HEK293 (cell line): ENCODE data around the gene ZNF664.

Experiments
- CTCF ChIA-PET: fragments of 350-600 bp; formaldehyde crosslinking; extraction: SDS; loops from one replicate; lab custom pipeline; 2021; ENCODE audit warnings: antibody characterized with exemption; lab: Yijun Ruan, JAX
- POLR2A ChIA-PET: fragments of 300-600 bp; formaldehyde crosslinking; extraction: SDS; loops from one replicate; lab custom pipeline; 2020; ENCODE audit warnings: antibody characterized with exemption, inconsistent platforms; lab: Yijun Ruan, JAX
- H3K27ac ChIP-seq: fragments of 200-500 bp; sonication (Bioruptor generic); 2 replicates; pipeline ENCODE4 v1.5.1; 2014; ENCODE audit warnings: low read depth, low read length, control low read depth, inconsistent platforms; ENCODE audit errors: extremely low read depth
- H3K36me3 ChIP-seq, 2 experiments: fragments of 200-500 bp in 1 of 2; sonication (Bioruptor generic) in 1 of 2; 1 replicate in 1 of 2; 2 replicates in 1 of 2; pipeline ENCODE4 v1.5.1; 2014 to 2017; ENCODE audit warnings: inconsistent platforms in 2 of 2, low read length in 2 of 2; ENCODE audit not compliant: control insufficient read depth in 2 of 2, insufficient read depth in 1 of 2
- H3K4me1 ChIP-seq: fragments of 200-500 bp; sonication (Bioruptor generic); 2 replicates; pipeline ENCODE4 v1.5.1; 2014; ENCODE audit warnings: mild to moderate bottlenecking, low read length, inconsistent platforms; ENCODE audit not compliant: control insufficient read depth, insufficient read depth
- H3K4me3 ChIP-seq: 2 replicates; pipeline ENCODE4 v1.5.1; 2011; ENCODE audit warnings: low read depth, mild to moderate bottlenecking, control low read depth, low read length, moderate library complexity
- H3K9me3 ChIP-seq: fragments of 200-500 bp; sonication (Bioruptor generic); 2 replicates; pipeline ENCODE4 v1.5.1; 2014; ENCODE audit warnings: low read depth, low read length, inconsistent platforms; ENCODE audit not compliant: control insufficient read depth, insufficient read depth
- SP2 ChIP-seq: fragments of 450-650 bp; formaldehyde crosslinking; IDR thresholded peaks from 2 replicates; pipeline ENCODE4 v1.5.1; 2016; ENCODE audit warnings: missing biosample characterization, missing genetic modification characterization
- SP7 ChIP-seq: fragments of 450-650 bp; formaldehyde crosslinking; IDR thresholded peaks from 2 replicates; pipeline ENCODE4 v1.5.1; 2016; ENCODE audit warnings: missing biosample characterization, missing genetic modification characterization
- ZBTB1 ChIP-seq: fragments of 450-650 bp; formaldehyde crosslinking; IDR thresholded peaks from 2 replicates; pipeline ENCODE4 v1.5.1; 2016; ENCODE audit warnings: missing biosample characterization, missing genetic modification characterization
- ZBTB17 ChIP-seq: fragments of 450-650 bp; formaldehyde crosslinking; IDR thresholded peaks from 2 replicates; pipeline ENCODE4 v1.5.1; 2016; ENCODE audit warnings: missing biosample characterization, missing genetic modification characterization
- ZBTB21 ChIP-seq: fragments of 450-650 bp; formaldehyde crosslinking; IDR thresholded peaks from 2 replicates; pipeline ENCODE4 v1.5.1; 2017; ENCODE audit warnings: missing biosample characterization, missing genetic modification characterization
- ZBTB8A ChIP-seq: fragments of 450-650 bp; formaldehyde crosslinking; IDR thresholded peaks from 2 replicates; pipeline ENCODE4 v1.5.1; 2016; ENCODE audit warnings: missing biosample characterization, missing genetic modification characterization
- ZNF214 ChIP-seq: fragments of 450-650 bp; formaldehyde crosslinking; IDR thresholded peaks from 2 replicates; pipeline ENCODE4 v1.5.1; 2017; ENCODE audit warnings: missing biosample characterization, mild to moderate bottlenecking, missing genetic modification characterization, borderline replicate concordance
- ZNF324 ChIP-seq: fragments of 450-650 bp; formaldehyde crosslinking; IDR thresholded peaks from 2 replicates; pipeline ENCODE4 v1.5.1; 2016; ENCODE audit warnings: missing biosample characterization, missing genetic modification characterization
- ZNF501 ChIP-seq: fragments of 450-650 bp; formaldehyde crosslinking; IDR thresholded peaks from 2 replicates; pipeline ENCODE4 v1.5.1; 2016; ENCODE audit warnings: missing biosample characterization, missing genetic modification characterization
- ZNF560 ChIP-seq: fragments of 450-650 bp; formaldehyde crosslinking; IDR thresholded peaks from 2 replicates; pipeline ENCODE4 v1.5.1; 2017; ENCODE audit warnings: missing biosample characterization, missing genetic modification characterization, borderline replicate concordance
- ZNF600 ChIP-seq: fragments of 450-650 bp; formaldehyde crosslinking; IDR thresholded peaks from 2 replicates; pipeline ENCODE4 v1.5.1; 2016; ENCODE audit warnings: missing biosample characterization, missing genetic modification characterization
- ZNF658 ChIP-seq: fragments of 450-650 bp; formaldehyde crosslinking; IDR thresholded peaks from 2 replicates; pipeline ENCODE4; 2016; ENCODE audit warnings: missing biosample characterization, missing genetic modification characterization
- TF ChIP-seq, protein P1 (sequence below): fragments of 450-650 bp; formaldehyde crosslinking; IDR thresholded peaks from 2 replicates; pipeline ENCODE4 v1.5.1; 2016; ENCODE audit warnings: missing biosample characterization, missing genetic modification characterization, low read depth
- TF ChIP-seq, protein P2 (sequence below): fragments of 450-650 bp; formaldehyde crosslinking; IDR thresholded peaks from 2 replicates; pipeline ENCODE4 v1.5.1; 2016; ENCODE audit warnings: missing biosample characterization, missing genetic modification characterization
- TF ChIP-seq, protein P3 (sequence below): fragments of 450-650 bp; formaldehyde crosslinking; IDR thresholded peaks from 2 replicates; pipeline ENCODE4 v1.5.1; 2016; ENCODE audit warnings: missing biosample characterization, missing genetic modification characterization
- TF ChIP-seq, protein P4 (sequence below): fragments of 450-650 bp; formaldehyde crosslinking; optimal IDR thresholded peaks from 2 replicates; pipeline ENCODE3; 2016; ENCODE audit warnings: missing biosample characterization, mild to moderate bottlenecking, missing genetic modification characterization
- TF ChIP-seq, protein P5 (sequence below): fragments of 450-650 bp; formaldehyde crosslinking; IDR thresholded peaks from 2 replicates; pipeline ENCODE4 v1.5.1; 2017; ENCODE audit warnings: missing biosample characterization, missing genetic modification characterization
- TF ChIP-seq, protein P6 (sequence below): fragments of 450-650 bp; formaldehyde crosslinking; IDR thresholded peaks from 2 replicates; pipeline ENCODE4 v1.5.1; 2016; ENCODE audit warnings: missing biosample characterization, missing genetic modification characterization

The ZNF664 gene

DNA sequence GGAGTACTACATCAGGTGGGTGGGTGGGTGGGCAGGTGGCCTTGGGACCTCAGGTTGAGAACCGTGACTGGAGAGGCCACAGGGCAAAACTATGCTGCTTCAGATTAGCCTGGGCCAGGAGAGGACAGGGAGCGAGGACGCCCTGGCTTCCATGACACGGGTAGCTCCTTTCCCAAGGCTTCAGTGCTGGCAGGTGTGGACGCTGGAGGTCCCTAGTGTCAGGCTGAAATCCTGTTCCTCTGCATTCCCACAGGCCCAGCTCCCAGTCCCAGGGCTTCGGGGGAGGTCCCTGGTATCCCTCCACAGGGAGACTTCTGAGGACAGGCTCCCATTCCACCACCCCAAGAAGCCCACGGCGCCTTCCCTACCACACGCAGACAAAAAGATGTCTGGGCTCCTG is 32.0 kb upstream of the ZNF664 start:
- Histone ChIP-seq H3K4me3 (no peak overlapping the region), H3K9me3 (no peaks in the 10 kb centered on the region), H3K36me3 (peaks cover 3 to 62% of the 10 kb centered on the region in 2 experiments; a peak in 2 of 3 replicates), H3K4me1 (no peaks in the 10 kb centered on the region), H3K27ac (no peak overlapping the region)
- CTCF ChIA-PET = interaction anchor here (0.5 kb wide), 1 partner anchor 28 kb away, joined by 3 read pairs; no protein-coding TSS in a partner anchor
- POLR2A ChIA-PET = no interaction called here
- TF ChIP-seq, protein P1, sequence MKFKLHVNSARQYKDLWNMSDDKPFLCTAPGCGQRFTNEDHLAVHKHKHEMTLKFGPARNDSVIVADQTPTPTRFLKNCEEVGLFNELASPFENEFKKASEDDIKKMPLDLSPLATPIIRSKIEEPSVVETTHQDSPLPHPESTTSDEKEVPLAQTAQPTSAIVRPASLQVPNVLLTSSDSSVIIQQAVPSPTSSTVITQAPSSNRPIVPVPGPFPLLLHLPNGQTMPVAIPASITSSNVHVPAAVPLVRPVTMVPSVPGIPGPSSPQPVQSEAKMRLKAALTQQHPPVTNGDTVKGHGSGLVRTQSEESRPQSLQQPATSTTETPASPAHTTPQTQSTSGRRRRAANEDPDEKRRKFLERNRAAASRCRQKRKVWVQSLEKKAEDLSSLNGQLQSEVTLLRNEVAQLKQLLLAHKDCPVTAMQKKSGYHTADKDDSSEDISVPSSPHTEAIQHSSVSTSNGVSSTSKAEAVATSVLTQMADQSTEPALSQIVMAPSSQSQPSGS (tag by site-specific recombination) = no peak
- no peak for TF ChIP-seq SP2 (tag by site-specific recombination)
- no peak for TF ChIP-seq ZNF501 (tag by site-specific recombination)
- TF ChIP-seq, protein P2, sequence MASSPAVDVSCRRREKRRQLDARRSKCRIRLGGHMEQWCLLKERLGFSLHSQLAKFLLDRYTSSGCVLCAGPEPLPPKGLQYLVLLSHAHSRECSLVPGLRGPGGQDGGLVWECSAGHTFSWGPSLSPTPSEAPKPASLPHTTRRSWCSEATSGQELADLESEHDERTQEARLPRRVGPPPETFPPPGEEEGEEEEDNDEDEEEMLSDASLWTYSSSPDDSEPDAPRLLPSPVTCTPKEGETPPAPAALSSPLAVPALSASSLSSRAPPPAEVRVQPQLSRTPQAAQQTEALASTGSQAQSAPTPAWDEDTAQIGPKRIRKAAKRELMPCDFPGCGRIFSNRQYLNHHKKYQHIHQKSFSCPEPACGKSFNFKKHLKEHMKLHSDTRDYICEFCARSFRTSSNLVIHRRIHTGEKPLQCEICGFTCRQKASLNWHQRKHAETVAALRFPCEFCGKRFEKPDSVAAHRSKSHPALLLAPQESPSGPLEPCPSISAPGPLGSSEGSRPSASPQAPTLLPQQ (tag by site-specific recombination) = no peak
- TF ChIP-seq ZBTB1 (tag by site-specific recombination) = no peak
- TF ChIP-seq, protein P3, sequence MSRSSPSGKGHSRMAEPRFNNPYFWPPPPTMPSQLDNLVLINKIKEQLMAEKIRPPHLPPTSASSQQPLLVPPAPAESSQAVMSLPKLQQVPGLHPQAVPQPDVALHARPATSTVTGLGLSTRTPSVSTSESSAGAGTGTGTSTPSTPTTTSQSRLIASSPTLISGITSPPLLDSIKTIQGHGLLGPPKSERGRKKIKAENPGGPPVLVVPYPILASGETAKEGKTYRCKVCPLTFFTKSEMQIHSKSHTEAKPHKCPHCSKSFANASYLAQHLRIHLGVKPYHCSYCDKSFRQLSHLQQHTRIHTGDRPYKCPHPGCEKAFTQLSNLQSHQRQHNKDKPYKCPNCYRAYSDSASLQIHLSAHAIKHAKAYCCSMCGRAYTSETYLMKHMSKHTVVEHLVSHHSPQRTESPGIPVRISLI (tag by site-specific recombination) = no peak
- TF ChIP-seq, protein P4, sequence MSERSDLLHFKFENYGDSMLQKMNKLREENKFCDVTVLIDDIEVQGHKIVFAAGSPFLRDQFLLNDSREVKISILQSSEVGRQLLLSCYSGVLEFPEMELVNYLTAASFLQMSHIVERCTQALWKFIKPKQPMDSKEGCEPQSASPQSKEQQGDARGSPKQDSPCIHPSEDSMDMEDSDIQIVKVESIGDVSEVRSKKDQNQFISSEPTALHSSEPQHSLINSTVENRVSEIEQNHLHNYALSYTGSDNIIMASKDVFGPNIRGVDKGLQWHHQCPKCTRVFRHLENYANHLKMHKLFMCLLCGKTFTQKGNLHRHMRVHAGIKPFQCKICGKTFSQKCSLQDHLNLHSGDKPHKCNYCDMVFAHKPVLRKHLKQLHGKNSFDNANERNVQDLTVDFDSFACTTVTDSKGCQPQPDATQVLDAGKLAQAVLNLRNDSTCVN (tag by site-specific recombination) = no peak
- TF ChIP-seq ZNF600 (tag by site-specific recombination) = no peak
- TF ChIP-seq, protein P5, sequence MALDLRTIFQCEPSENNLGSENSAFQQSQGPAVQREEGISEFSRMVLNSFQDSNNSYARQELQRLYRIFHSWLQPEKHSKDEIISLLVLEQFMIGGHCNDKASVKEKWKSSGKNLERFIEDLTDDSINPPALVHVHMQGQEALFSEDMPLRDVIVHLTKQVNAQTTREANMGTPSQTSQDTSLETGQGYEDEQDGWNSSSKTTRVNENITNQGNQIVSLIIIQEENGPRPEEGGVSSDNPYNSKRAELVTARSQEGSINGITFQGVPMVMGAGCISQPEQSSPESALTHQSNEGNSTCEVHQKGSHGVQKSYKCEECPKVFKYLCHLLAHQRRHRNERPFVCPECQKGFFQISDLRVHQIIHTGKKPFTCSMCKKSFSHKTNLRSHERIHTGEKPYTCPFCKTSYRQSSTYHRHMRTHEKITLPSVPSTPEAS (tag by site-specific recombination) = no peak
- no peak for TF ChIP-seq ZBTB17 (tag by site-specific recombination)
- TF ChIP-seq, protein P6, sequence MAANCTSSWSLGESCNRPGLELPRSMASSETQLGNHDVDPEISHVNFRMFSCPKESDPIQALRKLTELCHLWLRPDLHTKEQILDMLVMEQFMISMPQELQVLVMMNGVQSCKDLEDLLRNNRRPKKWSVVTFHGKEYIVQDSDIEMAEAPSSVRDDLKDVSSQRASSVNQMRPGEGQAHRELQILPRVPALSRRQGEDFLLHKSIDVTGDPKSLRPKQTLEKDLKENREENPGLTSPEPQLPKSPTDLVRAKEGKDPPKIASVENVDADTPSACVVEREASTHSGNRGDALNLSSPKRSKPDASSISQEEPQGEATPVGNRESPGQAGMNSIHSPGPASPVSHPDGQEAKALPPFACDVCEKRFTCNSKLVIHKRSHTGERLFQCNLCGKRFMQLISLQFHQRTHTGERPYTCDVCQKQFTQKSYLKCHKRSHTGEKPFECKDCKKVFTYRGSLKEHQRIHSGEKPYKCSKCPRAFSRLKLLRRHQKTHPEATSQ (tag by site-specific recombination) = no peak
- no peak for TF ChIP-seq ZNF560 (tag by site-specific recombination)
- no peak for TF ChIP-seq ZNF214
- TF ChIP-seq ZNF324 (tag by site-specific recombination) = no peak
- no peak for TF ChIP-seq ZNF658
- no peak for TF ChIP-seq SP7 (tag by site-specific recombination)
- TF ChIP-seq ZBTB21 (tag by site-specific recombination) = no peak
- no peak for TF ChIP-seq ZBTB8A (tag by site-specific recombination)
